ENCODE results near the gene INPP5F.

GRCh38 chr10:119724593-119725516 is 995 bp upstream of the INPP5F start:
- TF ChIP-seq CTCF (IDR thresholded peaks at IDR 0.05; ENCODE audit: low read length) (no peak), EZH2 (IDR thresholded peaks at IDR 0.05; ENCODE audit: borderline replicate concordance, low read length) (no peak)
